GM19043 (cell line): ENCODE measurements around the gene ATG10.

Experiments used
- ATAC-seq: cut with Tn5 transposase; IDR thresholded peaks from one replicate; pipeline ENCODE4 v1.9.1; 2021; ENCODE audit warnings: low read depth; ENCODE audit not compliant: unreplicated experiment

Gene ATG10

GRCh38 chr5:82205005-82205404 lies 233.2 kb downstream of the ATG10 start:
- ATAC-seq = no peak

DNA sequence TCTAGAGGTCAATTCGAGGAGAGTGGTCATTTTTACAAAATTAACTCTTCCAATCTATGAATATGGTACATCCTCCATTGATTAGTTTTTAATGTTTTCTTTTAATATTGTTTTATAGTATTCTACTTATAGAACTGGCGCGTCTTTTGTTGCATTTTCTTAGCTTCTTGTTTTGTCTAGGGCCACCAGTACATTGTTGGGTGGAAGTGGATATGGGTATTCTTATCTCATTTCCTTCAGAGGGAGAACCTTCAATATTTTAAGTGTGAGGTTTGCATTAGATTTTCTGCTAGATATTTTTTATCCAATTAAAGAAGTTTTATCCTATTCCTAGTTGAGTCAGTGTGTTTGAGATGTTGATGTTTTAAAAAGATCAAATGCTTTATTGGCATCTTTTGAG lies 236.5 kb downstream of the ATG10 start:
- no peak for ATAC-seq

DNA sequence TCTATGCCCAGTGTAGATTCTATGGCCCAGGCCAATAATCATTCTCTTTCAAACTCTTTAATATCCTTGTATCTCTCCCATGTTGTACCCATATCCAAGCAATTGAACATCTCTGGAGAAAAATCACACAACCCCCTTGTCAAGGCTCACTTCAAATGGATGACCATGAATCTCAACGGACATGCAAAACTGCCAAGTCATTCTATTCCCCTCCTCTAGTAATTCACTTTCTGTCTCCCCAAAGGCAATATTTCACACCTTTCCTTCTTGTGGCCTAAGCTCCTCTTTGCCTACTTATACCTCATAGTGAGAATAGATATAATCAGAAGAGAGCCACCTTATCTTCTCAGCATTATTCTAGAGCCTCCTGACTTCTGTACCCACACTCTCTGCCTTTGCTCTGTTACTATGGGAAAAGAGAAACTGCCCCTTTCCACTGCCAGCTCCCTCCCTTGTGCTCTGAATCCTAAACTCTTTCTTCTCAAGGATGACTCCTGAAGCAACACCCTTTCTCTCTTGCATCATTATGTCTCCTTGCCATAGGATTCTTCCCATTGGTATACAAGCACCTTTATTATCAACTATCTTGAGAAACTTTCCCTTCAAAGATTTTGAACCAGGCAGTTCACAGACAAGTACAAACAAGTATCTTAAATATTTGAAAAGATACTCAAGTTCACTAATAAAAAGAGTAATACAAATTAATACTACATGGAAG lies 240.2 kb downstream of the ATG10 start:
- no peak for ATAC-seq

DNA sequence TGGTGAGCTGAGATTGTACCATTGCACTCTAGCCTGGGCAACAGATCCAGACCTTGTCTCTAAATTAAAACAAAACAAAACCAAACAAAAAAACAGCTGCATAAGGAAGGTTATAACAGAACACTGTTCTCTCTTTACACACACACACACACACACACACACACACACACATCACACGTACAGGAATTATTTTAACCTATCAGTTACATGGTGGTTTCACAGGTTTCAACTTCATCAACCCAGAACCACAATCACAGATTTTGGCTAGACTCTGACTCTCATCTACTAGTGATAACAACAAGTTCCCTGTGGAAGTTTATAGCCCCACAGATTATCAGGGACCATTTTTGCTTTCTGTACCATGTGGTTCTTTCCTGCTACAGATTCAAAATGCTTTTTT lies 246.1 kb downstream of the ATG10 start:
- no peak for ATAC-seq

DNA sequence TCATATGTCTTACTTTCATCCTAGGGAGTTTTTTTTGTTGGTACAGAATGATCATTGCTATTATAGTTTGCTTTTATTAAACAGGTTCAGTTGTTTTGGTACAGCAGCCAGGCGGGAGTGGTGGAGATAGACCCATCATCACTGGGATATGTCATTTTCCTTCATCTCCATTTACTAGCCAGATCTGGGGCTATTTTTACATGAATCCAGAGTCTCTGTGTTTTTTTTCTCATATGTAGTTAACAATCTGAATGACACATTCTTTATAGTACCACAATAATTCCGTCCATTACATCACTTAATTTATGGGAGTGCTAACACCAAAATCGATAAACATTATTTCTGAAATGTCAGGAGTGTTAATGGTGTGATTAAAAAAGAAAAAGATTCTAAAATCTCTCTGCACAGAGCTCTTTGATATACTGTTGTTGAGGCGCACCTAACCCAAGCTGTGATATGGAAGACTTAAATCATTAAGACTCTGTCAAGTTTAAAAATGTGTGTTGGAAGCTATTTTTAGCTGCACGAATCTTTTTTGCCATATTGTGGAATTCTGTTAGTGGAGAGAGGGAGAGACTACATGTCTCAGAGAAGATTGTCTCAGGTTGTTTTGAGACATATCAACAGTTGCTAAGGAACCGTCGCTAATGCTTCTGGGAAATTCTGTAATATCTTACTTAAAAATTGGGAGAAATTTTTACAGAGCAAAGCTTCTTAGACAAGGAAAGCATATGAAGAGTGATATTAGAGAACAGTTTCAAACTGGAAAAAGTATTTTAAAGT lies 246.7 kb downstream of the ATG10 start:
- ATAC-seq = no peak

- ATAC-seq = no peak
These were observed 249.2 kb downstream of the ATG10 start for GRCh38 chr5:82221020-82221419.

DNA sequence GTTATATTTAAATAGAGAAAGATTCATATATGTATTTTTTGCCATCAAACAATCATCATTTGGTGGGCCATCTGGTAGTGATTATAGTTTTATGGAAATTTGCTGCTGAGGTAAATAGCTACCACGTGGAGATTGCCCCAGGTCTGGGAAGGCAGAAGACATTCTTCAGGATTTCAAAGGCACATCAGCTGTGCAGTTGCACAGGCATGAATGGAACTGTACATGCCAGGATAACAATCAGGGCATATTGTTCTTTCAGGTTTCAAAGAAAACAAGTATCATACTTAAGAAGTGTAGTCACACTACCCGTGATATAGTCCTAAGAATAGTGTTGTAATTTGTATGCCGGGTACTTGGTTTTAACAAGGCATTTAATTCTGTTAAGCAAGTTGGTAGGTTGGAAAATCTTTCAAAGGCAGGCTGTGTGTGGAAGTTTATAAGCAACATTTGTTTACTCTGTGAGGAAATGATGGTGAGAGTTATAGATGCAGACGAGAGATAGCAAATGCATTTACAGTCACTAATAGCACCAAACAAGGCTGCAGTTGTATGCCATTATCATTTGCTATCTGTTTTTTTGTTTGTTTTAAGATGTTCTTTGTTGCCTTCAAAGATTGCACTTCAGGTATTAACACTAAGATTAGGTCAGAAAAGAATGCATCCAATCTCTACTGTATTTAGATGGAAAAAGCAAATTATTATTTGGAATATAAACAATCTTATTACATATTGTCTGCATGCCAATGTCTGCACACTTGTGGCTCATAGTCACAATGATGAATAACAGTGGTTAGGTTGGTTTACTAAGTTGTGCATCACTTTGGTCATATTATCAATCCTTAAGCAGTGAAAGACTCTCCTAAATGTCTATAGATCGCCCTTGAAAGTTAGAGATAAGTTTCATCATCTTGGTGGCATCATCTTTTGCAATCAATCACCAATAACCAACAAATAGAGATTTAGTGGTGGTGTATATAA lies 251.1 kb downstream of the ATG10 start:
- no peak for ATAC-seq

DNA sequence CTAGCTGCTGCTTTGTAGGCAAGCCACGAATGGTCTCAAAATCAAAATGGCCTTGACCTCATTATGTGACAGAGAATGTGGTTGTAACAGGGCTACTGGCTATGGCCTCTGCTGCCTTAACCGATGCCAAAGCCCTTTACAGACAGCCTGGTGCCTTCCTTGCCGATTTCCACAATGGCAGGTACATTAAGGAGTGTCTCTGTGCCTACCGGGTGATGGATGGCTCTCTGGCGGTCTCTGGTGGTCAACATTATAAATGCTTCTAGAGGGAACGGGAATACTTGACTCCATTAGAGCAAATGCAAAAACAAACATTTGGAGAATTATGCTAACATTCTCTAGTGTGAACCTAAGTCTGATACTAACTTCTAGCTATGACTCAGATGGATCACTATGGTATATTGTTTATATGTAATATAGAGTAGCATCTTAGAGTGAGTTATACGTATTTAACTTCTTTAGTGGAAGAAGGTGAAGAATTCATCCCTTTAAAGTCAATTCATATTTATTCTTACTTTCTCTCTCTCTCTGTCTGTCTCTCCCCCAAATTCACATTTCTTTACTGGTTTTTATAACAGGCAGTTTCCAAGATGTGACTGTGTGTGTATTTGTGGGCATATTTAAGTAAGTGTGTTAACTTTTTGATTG lies 253.8 kb downstream of the ATG10 start:
- ATAC-seq = peak; percentile 88

- ATAC-seq = no peak
These were observed 263.1 kb downstream of the ATG10 start for GRCh38 chr5:82234885-82235284.

GRCh38 chr5:82244151-82244550 lies 272.3 kb downstream of the ATG10 start:
- no peak for ATAC-seq

GRCh38 chr5:82244854-82245635 lies 273.2 kb downstream of the ATG10 start:
- no peak for ATAC-seq

DNA sequence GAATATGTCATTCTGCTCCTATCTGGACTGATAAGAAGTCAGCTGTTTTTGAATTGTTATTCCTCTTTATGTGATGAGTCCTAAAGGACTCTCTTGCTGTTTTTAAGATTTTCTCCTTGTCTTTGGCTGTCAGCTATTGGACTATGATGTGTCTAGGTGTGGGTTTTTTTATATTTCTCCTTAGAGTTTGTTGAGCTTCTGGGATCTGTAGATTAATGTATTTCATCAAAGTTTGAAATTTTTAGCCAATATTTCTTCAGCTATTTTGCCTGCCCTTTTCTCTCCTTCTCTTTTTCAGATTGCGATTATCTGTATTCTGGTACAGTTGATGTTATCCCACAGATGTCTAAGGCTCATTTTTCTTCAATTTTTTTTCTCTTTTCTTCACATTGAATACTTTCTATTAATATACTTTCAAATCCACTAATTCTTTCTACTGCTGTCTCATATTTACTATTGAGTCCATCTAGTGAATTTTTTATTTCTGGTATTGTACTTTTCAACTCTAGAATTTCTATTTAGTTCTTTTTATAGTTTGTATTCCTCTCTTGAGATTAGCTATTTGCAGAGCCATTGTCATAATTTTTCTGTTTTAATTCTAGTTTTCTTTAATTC lies 275.2 kb downstream of the ATG10 start:
- no peak for ATAC-seq

- no peak for ATAC-seq
These were observed 280.9 kb downstream of the ATG10 start for GRCh38 chr5:82252744-82253143.

DNA sequence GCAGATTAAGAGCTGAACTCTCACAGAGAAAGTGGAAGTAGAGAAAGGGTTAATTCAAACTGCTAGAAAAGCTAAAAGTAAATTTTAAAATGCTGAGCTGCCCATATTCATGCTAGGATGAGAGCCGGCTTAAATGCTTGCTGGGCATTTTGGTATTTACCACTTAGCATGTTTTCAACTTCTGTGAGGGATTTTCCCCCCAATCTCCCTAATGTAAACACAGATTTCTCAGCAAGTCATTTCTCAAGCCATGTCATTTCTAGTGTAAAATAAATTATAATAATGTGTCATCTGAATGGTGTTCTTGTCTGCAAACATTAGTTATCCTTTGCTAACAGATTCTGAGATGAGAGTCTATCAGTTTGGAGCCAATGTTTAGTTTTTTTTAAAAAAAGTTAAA lies 284.0 kb downstream of the ATG10 start:
- no peak for ATAC-seq

DNA sequence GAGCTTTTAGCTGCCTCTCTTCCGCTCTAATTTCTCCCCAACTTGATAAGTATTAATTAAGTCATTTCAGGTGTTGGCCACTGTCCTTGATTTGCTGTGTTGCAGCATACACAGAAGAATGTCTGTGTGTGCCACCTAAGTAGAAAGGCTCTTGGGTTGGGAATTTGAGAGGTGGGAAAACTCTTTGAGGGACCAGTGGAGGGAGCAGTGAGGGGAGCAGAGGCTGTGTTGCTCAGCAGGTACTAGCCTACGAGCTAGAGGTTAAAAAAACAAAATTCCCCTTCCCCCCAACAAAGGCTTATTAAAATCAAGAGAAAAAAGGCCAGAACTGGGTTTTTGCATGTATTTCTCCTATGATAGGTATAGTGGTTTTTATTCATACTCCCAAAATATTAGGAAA lies 285.4 kb downstream of the ATG10 start:
- no peak for ATAC-seq

GRCh38 chr5:82257729-82258128 lies 285.9 kb downstream of the ATG10 start:
- no peak for ATAC-seq

GRCh38 chr5:82259172-82259800 lies 287.5 kb downstream of the ATG10 start:
- no peak for ATAC-seq

DNA sequence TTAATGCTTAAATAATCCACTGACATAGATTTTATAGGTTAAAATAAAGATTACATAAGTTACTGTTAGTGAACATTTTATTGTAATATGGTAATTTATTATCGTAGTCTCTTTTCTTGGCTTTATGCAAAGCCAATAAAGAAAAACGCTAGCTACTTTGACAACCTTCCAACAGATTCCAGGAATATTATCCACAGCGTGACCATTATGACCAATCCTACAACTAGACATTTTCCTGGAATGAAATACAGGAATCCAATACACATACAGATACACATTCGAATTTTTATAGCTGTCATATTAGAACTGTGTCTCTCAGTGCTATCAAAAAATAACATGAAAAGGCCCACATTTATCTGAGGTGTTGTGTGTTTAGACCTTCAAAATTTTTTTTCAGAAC lies 293.2 kb downstream of the ATG10 start:
- ATAC-seq = no peak
